Renal cortex interstitium (tissue), 11 donors: ENCODE measurements around the gene TIMM10B. TPM values are rescaled to one million over a fixed set of nuclear protein-coding genes. Genes with fewer than 3 reads are reported as not detected.
A peak's percentile ranks its signal among the peaks of the same experiment; 100 is the strongest.
"Not testable (repeated sequence)": the region's sequence is repeated elsewhere in the genome, so short reads cannot be mapped to it uniquely, and the experiment has no call there.

Experiments used
- DNase-seq, 11 donors: peaks; one replicate each; pipeline ENCODE4 v3.0.0-alpha.2; 2013; ENCODE audit warnings: low read depth in 9 of 11, low spot score in 4 of 11; ENCODE audit errors: extremely low read depth in 1 of 11
- polyA plus RNA-seq, 3 donors: library from polyadenylated mRNA; unstranded; fragments of 120-200 nt; gene quantifications; one replicate each; pipeline ENCODE4 v1.2.1, GENCODE V29; 2013; ENCODE audit not compliant: insufficient read length in 3 of 3

Gene TIMM10B
- polyA plus RNA-seq, 3 donors, result 36.6 to 42.1 (median 39.4) TPM

- DNase-seq, result no peak
Observed at GRCh38 chr11:6488342-6488741, 7.0 kb downstream of the TIMM10B start.

GRCh38 chr11:6488821-6489220, 7.5 kb downstream of the TIMM10B start:
- no peak for DNase-seq

- DNase-seq, result no peak
Observed at GRCh38 chr11:6489306-6489705, 8.0 kb downstream of the TIMM10B start.

DNA sequence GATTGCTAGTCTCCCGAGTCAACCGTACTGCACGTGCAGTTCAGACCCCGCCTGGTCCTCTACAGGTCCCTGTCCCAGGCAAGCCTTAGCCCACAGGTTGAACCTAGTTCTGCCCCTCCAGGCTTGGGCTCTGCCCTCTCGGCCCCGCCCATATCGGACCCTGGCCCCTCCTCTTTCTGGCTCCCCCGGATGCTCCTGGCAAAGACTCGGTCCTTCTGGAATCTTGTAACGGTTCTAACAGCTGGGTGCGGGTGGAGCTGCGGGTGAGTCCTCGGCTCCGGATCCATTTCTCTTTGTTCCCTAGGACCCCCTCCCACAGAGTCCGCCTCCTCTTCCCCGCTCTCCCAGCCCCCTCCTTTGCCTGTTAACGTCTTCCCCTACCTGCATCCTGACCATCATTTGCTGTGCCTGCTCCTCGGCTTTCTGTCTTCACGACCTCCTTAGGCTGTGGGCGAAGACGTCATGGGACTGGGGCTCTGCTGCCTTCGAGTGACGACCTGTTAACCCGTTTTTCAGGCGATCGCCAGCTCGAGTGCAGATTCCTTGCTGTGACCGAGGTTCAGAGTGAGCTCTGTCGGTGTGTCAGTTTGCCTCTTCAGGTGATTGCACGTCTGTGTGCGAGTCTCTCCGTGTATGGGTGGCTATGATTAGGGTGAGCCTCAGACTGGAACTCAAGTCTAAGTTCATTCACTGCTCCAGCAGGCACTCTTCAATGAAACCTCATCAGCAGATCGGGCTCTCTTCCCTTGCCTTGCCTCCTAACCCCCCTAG, 16.0 kb downstream of the TIMM10B start, which contains the start of gene DNHD1:
TSS of gene DNHD1 (plus strand) at position 212 of the 771 bp plus-strand sequence. CDS start 936 bp downstream, outside the sequence.
- DNase-seq, result no peak

GRCh38 chr11:6498121-6498520, 16.8 kb downstream of the TIMM10B start:
- no peak for DNase-seq

DNA sequence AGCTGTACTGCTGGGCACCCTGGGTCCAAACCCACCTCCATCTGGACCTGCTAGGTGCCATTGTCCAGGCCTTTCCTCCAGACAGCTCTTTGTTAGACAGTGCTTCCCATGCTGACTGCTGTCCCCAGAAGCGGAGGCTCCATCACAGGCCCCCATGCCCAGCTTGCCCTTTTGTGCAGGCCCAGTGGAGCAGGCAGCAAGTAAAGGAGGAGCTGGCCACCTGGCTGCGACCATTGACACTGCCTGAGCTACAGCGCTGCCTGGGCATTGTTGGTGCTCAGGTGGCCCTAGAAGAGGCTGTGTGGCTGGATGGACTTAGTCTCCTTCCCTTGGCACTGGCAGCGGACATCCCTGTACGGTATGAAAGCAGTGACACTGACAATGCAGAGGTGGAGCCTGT, 17.2 kb downstream of the TIMM10B start:
- no peak for DNase-seq

DNA sequence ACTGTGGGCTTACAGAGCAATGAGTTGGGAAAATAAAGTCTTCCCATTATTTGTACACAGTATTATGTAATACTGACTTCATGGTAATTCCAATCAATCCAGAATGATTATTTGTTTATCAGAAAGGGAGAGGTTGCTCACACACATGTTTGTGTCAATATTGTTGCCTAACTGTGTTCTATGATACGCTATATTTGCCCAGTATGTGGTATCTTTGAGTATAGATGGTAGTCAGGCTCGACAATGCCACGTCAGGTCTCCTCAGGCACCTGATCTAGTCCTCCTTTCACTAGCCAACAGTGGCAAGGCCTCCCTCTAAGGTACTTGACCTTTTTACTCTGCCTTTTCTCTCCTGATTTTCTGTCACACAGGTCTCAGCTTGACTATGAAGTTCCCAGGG, 21.1 kb downstream of the TIMM10B start:
- DNase-seq, result no peak

- DNase-seq, result no peak
Observed at GRCh38 chr11:6504166-6504565, 22.9 kb downstream of the TIMM10B start.

- DNase-seq, result peak in 3 of 11 donors; percentile 28 to 56 (median 43)
Observed at GRCh38 chr11:6505577-6506240, 24.4 kb downstream of the TIMM10B start.

DNA sequence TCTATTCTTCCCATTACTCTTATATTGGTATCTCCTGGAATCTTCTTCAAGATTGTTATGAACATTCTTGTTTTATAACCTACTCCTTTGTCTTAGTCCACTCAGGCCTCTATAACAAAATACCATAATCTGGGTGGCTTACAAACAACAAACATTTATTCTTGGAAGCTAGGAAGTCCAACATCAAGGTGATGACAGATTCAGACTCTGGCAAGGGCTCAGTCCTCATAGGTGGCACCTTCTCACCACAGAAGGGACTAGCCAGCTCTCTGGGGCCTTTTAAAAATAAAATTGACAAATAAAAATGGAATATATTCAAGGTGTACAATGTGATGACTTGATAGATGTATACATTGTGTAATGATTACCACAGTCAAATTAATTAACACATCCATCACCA, 35.6 kb downstream of the TIMM10B start:
- DNase-seq, result no peak

DNA sequence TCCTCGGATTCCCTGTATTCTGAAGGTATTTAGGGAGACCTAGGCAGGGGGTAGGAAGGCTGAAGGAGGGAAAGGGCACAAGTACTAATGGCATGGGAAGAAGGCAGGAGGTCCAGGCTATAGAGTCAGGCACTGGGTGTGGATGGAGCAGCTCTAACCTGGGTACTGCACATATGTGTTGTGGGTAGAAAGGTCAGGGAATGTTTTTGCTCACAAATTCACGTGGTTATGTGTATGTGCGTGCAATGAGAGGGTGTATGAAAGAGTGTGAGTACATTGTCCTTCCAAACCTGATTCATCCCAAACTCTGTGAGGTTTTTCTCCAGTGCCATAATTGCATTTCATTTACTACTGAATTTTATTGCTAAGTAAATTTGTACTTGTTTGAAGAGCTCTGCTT, 39.0 kb downstream of the TIMM10B start:
- no peak for DNase-seq

GRCh38 chr11:6521946-6522345, 40.6 kb downstream of the TIMM10B start:
- not testable (repeated sequence) for DNase-seq

DNA sequence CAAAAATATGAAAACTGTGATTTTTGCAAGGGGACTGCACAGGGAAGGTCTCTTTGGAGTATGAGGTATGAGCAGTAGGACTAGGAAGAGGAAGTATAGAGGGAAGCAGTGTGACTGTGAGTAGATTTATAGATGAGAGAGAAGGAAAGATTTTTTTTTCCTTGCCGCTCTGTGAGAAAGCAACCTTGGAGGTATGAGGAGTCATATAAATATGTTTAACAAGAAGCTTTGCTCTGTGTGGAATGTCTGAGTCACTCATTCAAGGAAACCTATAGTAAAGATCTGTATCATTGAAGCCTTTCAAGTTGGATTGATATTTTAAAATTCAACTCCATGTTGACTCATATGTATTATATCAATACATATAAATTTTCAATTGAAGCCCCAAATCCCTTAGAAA, 42.0 kb downstream of the TIMM10B start:
- DNase-seq, result no peak

- DNase-seq, result no peak
Observed at GRCh38 chr11:6526411-6527135, 45.3 kb downstream of the TIMM10B start.

GRCh38 chr11:6529266-6529665, 48.0 kb downstream of the TIMM10B start:
- no peak for DNase-seq

DNA sequence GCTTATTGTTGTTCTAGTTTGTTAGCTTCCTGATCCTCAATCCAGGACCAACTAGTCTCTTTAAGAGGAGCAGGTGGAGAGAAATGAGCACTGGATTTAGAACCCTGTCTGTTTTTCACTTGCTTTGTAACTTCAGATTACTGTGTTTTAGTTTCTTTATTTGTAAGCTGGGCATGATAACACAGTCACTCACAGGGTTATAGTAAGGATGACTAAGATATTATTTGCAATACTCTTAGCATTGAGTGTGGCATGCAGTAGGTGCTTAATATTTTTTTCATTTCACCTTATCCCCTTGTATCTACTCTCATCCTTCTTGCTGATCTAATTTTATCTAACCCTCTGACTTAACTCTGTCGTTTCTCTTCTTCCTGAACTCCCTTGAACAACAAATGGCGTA, 49.5 kb downstream of the TIMM10B start:
- DNase-seq, result no peak

GRCh38 chr11:6531267-6531752, 50.0 kb downstream of the TIMM10B start:
- DNase-seq, result peak; percentile 11 to 48 (median 35)
